Liver (tissue), 9 donors: Measurements from ENCODE around the gene MTSS2. TPM values are rescaled to one million over a fixed set of nuclear protein-coding genes. Genes with fewer than 3 reads are reported as not detected.

ENCODE experiments used
- DNase-seq: peaks from one replicate; pipeline ENCODE4 v3.0.0-alpha.2; 2017; ENCODE audit warnings: low spot score
- H3K27ac ChIP-seq, 2 donors: one replicate each; pipeline ENCODE4 v1.7.0; 2013; ENCODE audit warnings: inconsistent platforms in 2 of 2, low read length in 2 of 2, control low read depth in 1 of 2, low read depth in 1 of 2, mild to moderate bottlenecking in 1 of 2
- H3K27me3 ChIP-seq, 4 donors: one replicate each; pipeline versions ENCODE4 v1.6.1 to v1.7.0; 2013; ENCODE audit warnings: low read length in 3 of 4, inconsistent platforms in 1 of 4, mild to moderate bottlenecking in 1 of 4, moderate library complexity in 1 of 4; ENCODE audit not compliant: control insufficient read depth in 4 of 4, insufficient read depth in 4 of 4
- H3K36me3 ChIP-seq, 4 donors: one replicate each; pipeline versions ENCODE4 v1.6.1 to v1.7.0; 2013; ENCODE audit warnings: low read length in 3 of 4, mild to moderate bottlenecking in 3 of 4, low read depth in 1 of 4, moderate library complexity in 1 of 4; ENCODE audit not compliant: control insufficient read depth in 4 of 4, insufficient read depth in 3 of 4
- H3K4me1 ChIP-seq, 4 donors: one replicate each; pipeline versions ENCODE4 v1.6.1 to v1.7.0; 2013; ENCODE audit warnings: low read length in 3 of 4, mild to moderate bottlenecking in 3 of 4, moderate library complexity in 1 of 4; ENCODE audit not compliant: control insufficient read depth in 4 of 4, insufficient read depth in 4 of 4
- H3K4me3 ChIP-seq, 3 donors: one replicate each; pipeline versions ENCODE4 v1.6.1 to v1.7.0; 2013; ENCODE audit warnings: low read length in 3 of 3, control low read depth in 1 of 3, low read depth in 1 of 3, mild to moderate bottlenecking in 1 of 3
- H3K9ac ChIP-seq, 2 donors: one replicate each; pipeline ENCODE4 v1.7.0; 2013; ENCODE audit warnings: low read length in 2 of 2, mild to moderate bottlenecking in 2 of 2, moderate library complexity in 2 of 2, control low read depth in 1 of 2, low read depth in 1 of 2
- H3K9me3 ChIP-seq, 4 donors: one replicate each; pipeline versions ENCODE4 v1.6.1 to v1.7.0; 2013; ENCODE audit warnings: low read length in 3 of 4; ENCODE audit not compliant: control insufficient read depth in 4 of 4
- EGR1 ChIP-seq, 2 donors: IDR thresholded peaks; 2 replicates each; pipeline ENCODE4 v1.6.1; 2016 to 2018; ENCODE audit warnings: antibody characterized with exemption in 2 of 2, low read depth in 2 of 2
- FOXA1 ChIP-seq: IDR thresholded peaks from 2 replicates; pipeline ENCODE4 v1.6.1; 2016; ENCODE audit warnings: antibody characterized with exemption
- FOXA2 ChIP-seq: IDR thresholded peaks from 2 replicates; pipeline ENCODE4 v1.6.1; 2016; ENCODE audit warnings: antibody characterized with exemption
- GABPA ChIP-seq, 2 donors: IDR thresholded peaks in 1 of 2; conservative IDR thresholded peaks in 1 of 2; 2 replicates each; pipeline ENCODE4 v1.6.1; 2016; ENCODE audit warnings: antibody characterized with exemption in 2 of 2, mild to moderate bottlenecking in 1 of 2, moderate library complexity in 1 of 2
- HNF4A ChIP-seq, 2 donors: conservative IDR thresholded peaks; 2 replicates each; pipeline ENCODE4 v1.6.1; 2016; ENCODE audit warnings: antibody characterized with exemption in 2 of 2, mild to moderate bottlenecking in 2 of 2
- HNF4G ChIP-seq: IDR thresholded peaks from 2 replicates; pipeline ENCODE4 v1.6.1; 2016; ENCODE audit warnings: antibody characterized with exemption
- JUND ChIP-seq, 2 donors: IDR thresholded peaks; 2 replicates each; pipeline ENCODE4 v1.6.1; 2016; ENCODE audit warnings: antibody characterized with exemption in 2 of 2
- NR2F2 ChIP-seq: IDR thresholded peaks from 2 replicates; pipeline ENCODE4 v1.6.1; 2016; ENCODE audit warnings: antibody characterized with exemption
- RAD21 ChIP-seq, 2 donors: IDR thresholded peaks; 2 replicates each; pipeline ENCODE4 v1.6.1; 2016; ENCODE audit warnings: antibody characterized with exemption in 2 of 2, mild to moderate bottlenecking in 2 of 2
- RXRA ChIP-seq, 2 donors: IDR thresholded peaks; 2 replicates each; pipeline ENCODE4 v1.6.1; 2017 to 2018; ENCODE audit warnings: antibody characterized with exemption in 2 of 2, mild to moderate bottlenecking in 1 of 2
- SP1 ChIP-seq: IDR thresholded peaks from 2 replicates; pipeline ENCODE4 v1.6.1; 2018; ENCODE audit warnings: antibody characterized with exemption, mild to moderate bottlenecking
- TAF1 ChIP-seq: conservative IDR thresholded peaks from 2 replicates; pipeline ENCODE4 v1.6.1; 2016; ENCODE audit warnings: antibody characterized with exemption, mild to moderate bottlenecking
- YY1 ChIP-seq: IDR thresholded peaks from 2 replicates; pipeline ENCODE4 v1.6.1; 2016; ENCODE audit warnings: antibody characterized with exemption, mild to moderate bottlenecking
- WGBS: extraction: QIAGEN DNeasy Blood & Tissue Kit; methylation state at CpG from one replicate; pipeline ENCODE4 v1.1.7; 2013; 5-methylcytosine and 5-hydroxymethylcytosine counted together
- polyA plus RNA-seq, 2 donors: library from polyadenylated mRNA; stranded (reverse) in 1 of 2; unstranded in 1 of 2; fragments of 200-250 nt in 1 of 2; fragments of >200 nt in 1 of 2; fragmentation: Nextera tagmentation in 1 of 2; extraction: Ambion mirVana in 1 of 2; gene quantifications; one replicate each; pipeline versions ENCODE4 v1.2.1 to v1.2.3, GENCODE V29; 2013 to 2015
- total RNA-seq, 2 donors: library from RNA; depleted of rRNA; stranded (reverse); fragments of >200 nt; gene quantifications; one replicate each; pipeline ENCODE4 v1.2.3, GENCODE V29; 2014
- TF ChIP-seq, protein P1 (sequence below): IDR thresholded peaks from 2 replicates; pipeline ENCODE4 v1.6.1; 2016; ENCODE audit warnings: antibody characterized with exemption
- TF ChIP-seq, protein P2 (sequence below): IDR thresholded peaks from 2 replicates; pipeline ENCODE4 v1.6.1; 2016; ENCODE audit warnings: antibody characterized with exemption
- TF ChIP-seq, protein P3 (sequence below): fragments of 150-350 bp; IDR thresholded peaks from 2 replicates; pipeline ENCODE4 v1.5.1; 2017; ENCODE audit warnings: improper control_type of control experiment, low read depth, low read length; ENCODE audit not compliant: missing input control
- donor health status: healthy.
- donor health status: healthy.
- donor health status: healthy.
- donor health status: healthy.
- donor health status: healthy.

The MTSS2 gene
- total and polyA plus RNA-seq, 4 donors: 3.8 to 95.7 (median 35.9) TPM

DNA sequence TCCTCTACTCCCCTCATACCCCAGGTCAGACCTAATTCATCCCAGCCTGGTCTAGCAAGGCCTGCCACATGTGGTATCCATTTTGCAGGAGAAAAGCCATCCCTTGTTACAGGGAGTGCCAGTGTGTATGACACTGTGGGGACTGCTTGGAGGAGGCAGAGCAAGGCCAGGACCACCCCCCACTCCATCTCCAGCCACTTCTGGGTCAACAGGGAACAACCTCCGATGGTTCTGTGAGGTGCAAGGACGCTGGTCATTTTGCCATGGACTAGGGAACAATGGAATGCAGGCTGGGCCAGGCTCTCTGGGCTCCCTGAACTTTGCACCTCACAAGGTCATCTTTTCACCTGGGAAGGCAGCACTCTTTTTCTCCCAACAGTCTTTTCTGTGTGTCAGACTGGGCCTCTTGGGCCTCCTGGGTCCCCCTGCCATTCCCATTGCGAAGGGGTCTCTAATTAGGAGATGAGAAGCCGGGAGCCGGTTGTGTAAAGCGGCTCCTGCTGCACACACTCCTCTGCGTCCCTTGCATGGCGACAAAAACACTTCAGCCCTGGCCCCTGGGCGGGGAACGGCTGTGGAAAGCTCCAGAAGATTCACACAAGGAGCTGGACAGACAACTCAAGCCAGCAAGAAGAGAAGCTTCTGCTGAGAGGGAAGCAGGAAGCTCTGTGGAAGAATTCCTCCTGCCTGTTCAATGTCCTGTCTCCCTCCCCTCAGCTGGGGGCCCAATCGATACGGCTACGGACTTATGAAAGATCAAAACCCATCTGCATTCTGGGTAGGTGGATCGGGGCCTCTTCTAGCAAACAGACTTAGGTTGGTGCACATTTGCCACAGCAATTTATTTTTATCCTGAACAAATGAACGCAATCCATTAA, 38.5 kb upstream of the MTSS2 start:
- 39% methylated on average over 15 of the region's 15 CpGs for WGBS
- TF ChIP-seq HNF4A (conservative IDR thresholded peaks at IDR 0.05) (peak; percentile 80 to 85), SP1 (peak; percentile 74), TAF1 (peak; percentile 50), JUND (IDR thresholded peaks at IDR 0.05) (no peak), HNF4G (peak; percentile 56), YY1 (peak; percentile 60), RXRA (IDR thresholded peaks at IDR 0.05) (peak in 1 of 2 donors; percentile 18), EGR1 (IDR thresholded peaks at IDR 0.05; ENCODE audit: low read depth in 2 of 2) (no peak), RAD21 (IDR thresholded peaks at IDR 0.05) (no peak)
- TF ChIP-seq, protein P1, sequence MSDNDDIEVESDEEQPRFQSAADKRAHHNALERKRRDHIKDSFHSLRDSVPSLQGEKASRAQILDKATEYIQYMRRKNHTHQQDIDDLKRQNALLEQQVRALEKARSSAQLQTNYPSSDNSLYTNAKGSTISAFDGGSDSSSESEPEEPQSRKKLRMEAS: no peak
- Histone ChIP-seq H3K9me3 (no peaks in the 10 kb centered on the region), H3K4me1 (peaks cover 19 to 38% (median 28%) of the 10 kb centered on the region in 4 donors), H3K27ac (peak overlapping the region; percentile 90 to 97), H3K9ac (peak overlapping the region in 1 of 2 donors; percentile 66), H3K4me3 (peak overlapping the region in 1 of 3 donors; percentile 24), H3K36me3 (peaks cover 0 to 8% (median 3%) of the 10 kb centered on the region in 4 donors), H3K27me3 (no peaks in the 10 kb centered on the region)
- DNase-seq: no peak

DNA sequence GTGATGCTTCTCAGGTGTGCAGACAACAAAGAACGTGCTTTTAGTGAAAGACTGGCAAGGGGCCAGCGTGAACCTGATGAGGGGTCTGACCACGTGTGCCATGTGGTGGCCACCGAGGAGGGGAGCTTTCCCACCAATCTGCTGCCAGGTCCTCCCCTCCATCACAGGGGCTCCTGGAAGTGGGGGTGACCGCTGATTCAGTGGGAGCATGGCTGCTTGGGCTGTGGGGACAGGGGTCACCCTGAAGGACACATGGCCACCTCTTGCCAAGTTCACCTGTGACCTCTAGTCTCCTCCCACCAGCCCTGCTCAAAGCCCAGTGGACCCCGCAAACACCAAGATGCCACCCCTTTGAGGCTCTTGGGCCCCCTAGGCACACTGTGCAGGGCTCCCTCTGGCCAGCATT, 37.9 kb upstream of the MTSS2 start:
- H3K9ac ChIP-seq: no peak overlapping the region
- H3K27ac ChIP-seq: peak overlapping the region; percentile 90 to 97
- H3K9me3 ChIP-seq: no peaks in the 10 kb centered on the region
- WGBS: 90% methylated on average over 6 of the region's 6 CpGs
- H3K4me3 ChIP-seq: no peak overlapping the region
- no peak for DNase-seq
- no peaks in the 10 kb centered on the region for H3K27me3 ChIP-seq
- peaks cover 19 to 38% (median 28%) of the 10 kb centered on the region in 4 donors for H3K4me1 ChIP-seq
- peaks cover 0 to 8% (median 3%) of the 10 kb centered on the region in 4 donors for H3K36me3 ChIP-seq
- TF ChIP-seq GABPA (IDR thresholded peaks at IDR 0.05 in 1 of 2, conservative IDR thresholded peaks at IDR 0.05 in 1 of 2) (no peak), FOXA1 (no peak), HNF4G (no peak), RAD21 (IDR thresholded peaks at IDR 0.05) (no peak), YY1 (no peak), TAF1 (no peak), NR2F2 (no peak), FOXA2 (no peak)
- TF ChIP-seq, protein P2, sequence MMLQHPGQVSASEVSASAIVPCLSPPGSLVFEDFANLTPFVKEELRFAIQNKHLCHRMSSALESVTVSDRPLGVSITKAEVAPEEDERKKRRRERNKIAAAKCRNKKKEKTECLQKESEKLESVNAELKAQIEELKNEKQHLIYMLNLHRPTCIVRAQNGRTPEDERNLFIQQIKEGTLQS: no peak
- TF ChIP-seq, protein P3, sequence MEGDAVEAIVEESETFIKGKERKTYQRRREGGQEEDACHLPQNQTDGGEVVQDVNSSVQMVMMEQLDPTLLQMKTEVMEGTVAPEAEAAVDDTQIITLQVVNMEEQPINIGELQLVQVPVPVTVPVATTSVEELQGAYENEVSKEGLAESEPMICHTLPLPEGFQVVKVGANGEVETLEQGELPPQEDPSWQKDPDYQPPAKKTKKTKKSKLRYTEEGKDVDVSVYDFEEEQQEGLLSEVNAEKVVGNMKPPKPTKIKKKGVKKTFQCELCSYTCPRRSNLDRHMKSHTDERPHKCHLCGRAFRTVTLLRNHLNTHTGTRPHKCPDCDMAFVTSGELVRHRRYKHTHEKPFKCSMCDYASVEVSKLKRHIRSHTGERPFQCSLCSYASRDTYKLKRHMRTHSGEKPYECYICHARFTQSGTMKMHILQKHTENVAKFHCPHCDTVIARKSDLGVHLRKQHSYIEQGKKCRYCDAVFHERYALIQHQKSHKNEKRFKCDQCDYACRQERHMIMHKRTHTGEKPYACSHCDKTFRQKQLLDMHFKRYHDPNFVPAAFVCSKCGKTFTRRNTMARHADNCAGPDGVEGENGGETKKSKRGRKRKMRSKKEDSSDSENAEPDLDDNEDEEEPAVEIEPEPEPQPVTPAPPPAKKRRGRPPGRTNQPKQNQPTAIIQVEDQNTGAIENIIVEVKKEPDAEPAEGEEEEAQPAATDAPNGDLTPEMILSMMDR: no peak
